NCI-H2227 (cell line): ENCODE data around the gene MRPL27.
A peak's percentile ranks its signal among the peaks of the same experiment; 100 is the strongest.

Experiments
- DNase-seq: peaks from one replicate; lab custom pipeline; 2025; ENCODE audit not compliant: unreplicated experiment; lab: John Stamatoyannopoulos, UW

The MRPL27 gene

DNA sequence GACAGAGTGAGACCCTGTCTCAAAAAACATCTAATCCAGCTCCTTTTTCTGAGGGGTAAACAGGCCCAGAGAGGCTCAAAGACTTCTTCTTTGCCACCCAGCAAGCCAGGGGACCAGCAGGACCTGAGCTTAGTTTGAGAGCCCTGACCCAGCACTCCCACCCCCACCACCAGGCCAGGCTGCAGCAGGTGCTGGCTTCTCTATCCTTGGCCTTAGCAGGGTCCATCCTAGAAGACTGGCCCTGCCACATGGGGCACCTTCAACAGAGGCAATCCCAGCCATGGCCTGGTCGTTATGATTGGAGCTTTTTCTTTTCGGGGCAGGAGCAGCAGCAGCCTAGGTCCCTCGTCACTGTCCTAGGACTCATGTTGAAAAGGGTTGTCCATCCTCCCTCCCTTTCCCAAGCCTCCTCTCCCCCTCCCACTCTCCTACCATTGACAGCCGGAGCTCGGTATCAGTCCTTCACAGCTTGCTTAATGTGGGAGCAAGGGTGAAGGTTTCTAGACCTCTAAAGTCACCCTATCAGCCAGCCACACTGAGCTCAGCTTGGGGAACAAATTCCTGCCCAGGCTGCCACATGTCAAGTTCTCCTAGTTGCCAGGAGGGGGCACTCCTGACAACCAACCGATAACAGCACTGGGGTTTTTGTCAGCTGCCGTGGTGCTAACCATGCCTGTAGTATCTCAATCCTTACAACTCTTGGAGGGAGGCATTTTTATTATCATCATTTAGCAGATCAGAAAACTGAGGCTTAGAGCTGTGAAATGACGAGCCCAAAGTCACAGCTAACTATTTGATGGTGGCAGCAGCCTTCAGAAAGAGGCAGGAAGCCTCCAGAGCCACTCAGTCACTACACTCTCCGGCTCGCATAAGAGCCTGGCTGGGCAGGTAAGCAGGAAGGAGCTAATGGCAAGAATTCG lies 11.2 kb downstream of the MRPL27 start:
- DNase-seq, result peak; percentile 65

DNA sequence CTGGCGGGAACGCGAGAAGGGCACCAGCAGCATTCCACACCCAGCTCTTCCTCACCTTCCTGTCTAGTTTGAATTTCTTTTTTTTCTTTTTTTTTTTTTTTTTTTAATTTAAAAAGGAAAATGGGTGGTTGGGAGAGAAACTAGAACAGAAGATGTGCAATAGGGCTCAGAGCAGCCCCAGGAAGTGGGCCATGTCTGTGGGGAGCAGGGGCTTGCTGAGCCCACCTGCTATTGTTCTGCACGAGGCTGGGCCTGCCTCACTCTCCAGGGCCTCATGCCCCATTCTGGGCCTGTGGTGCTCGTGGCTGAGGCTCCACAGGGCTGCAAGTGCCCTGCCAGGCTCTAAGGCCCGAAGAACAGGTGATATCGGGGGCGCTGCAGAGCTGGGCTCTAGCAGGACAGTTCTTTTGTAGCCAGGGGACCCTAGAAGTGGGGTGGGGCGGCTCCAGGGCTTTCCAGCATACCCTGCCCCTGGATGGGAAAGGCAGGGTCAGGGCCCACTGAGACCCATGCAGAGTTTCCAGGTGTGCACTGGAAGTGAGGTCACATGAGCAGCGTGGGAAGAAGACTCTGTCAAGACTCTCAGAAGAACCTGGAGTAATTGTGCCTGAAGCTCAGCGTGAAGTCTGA lies 12.4 kb downstream of the MRPL27 start:
- DNase-seq, result no peak

GRCh38 chr17:50359998-50360461 lies 13.0 kb downstream of the MRPL27 start:
- no peak for DNase-seq

- no peak for DNase-seq
These were observed 13.8 kb downstream of the MRPL27 start for GRCh38 chr17:50359005-50359699.

DNA sequence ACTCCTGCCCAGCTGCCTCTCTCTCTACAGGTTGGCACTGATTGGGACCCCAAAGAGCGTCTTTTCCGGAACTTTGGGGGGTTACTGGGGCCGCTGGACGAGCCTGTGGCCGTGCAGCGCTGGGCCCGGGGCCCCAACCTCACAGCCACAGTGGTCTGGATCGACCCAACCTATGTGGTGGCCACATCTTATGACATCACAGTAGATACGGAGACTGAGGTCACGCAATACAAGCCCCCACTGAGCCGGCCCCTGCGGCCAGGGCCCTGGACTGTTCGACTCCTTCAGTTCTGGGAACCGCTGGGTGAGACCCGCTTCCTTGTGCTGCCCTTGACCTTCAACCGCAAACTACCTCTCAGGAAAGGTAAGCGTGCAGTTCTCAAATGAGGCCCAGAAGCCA lies 14.8 kb downstream of the MRPL27 start:
- DNase-seq, result no peak

GRCh38 chr17:50356892-50357510 lies 16.0 kb downstream of the MRPL27 start:
- no peak for DNase-seq

- no peak for DNase-seq
These were observed 16.6 kb downstream of the MRPL27 start for GRCh38 chr17:50356418-50356817.

GRCh38 chr17:50355701-50356341 lies 17.2 kb downstream of the MRPL27 start:
- no peak for DNase-seq

DNA sequence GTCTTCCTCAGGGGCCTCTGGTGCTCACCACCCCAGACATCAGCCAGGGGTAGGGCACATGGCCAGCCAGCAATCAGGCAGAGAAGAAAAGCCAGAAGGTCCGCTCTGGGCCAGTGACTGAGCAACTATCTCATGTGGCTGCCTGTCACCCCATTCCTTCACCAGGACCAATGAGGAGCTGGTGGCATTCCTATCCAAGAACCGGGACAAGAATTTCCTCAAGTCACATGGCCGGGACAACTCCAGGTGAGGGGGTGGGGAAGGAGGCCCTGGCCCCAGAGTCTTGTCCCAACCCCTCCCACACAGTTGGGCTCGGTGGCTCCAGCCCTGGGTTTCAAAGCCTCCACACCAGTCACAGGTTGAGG lies 17.7 kb downstream of the MRPL27 start:
- DNase-seq, result no peak

DNA sequence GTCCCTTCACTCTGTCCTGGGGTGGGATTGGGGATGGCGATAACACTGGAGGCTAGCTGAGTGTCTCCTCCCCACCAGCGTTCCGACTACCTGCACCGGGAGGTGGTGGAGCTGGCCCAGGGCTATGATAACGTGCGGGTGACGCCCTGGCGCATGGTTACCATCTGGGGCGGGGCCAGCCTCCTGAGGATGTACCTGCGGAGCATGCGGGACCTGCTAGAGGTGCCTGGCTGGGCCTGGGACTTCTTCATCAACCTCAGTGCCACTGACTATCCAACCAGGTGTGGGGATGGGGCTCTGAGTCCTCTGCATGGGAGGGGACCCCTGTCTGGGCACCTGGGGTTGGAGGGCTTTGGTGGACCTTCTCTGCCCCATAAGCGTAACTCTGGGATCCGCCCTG lies 18.2 kb downstream of the MRPL27 start:
- no peak for DNase-seq

- DNase-seq, result no peak
These were observed 18.8 kb downstream of the MRPL27 start for GRCh38 chr17:50354198-50354597.

- no peak for DNase-seq
These were observed 19.3 kb downstream of the MRPL27 start for GRCh38 chr17:50353600-50354195.

DNA sequence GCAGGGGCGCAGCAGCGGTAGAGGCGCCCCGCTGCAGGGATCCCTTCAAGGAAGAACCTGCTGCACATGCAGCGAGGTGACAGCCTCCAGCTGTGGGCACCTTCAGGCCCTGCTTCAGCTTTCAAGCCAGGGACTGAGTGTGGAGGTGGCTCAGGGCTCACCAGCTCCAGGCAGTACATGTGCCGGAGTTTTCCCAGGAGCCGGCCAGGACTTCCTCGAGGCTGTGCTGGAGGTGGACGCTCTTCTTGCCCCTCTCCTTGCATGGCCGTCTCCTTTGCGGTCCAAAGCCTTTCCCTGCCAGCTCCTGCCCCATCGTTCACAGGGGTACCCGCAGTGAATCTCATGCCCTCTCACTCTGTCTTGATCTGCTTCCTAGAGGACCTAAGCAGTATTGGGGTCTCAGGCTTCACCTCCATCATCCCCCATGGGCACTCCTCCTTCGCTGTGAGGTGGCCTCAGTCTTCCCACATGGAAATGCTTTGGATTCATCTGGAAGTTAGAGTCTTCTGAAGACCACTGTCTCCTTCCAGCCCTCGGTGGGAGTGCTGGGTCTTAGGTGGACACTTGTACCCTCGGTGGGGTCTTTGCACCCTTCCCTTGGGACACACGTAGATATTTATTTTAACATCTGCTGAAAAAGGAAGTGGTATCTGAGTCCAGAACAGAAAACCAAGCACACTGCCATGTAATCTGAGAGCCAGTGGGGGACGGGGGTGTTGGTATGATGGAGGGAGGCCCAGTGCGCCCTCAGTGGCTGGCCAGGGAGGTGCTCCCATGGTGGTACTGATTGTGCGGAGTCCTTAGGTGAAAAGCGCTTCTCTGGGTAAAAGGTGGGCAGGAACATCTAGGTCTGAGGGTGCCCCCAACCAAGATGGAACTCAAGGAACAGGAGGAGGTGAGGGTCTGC lies 20.0 kb downstream of the MRPL27 start:
- no peak for DNase-seq

GRCh38 chr17:50352072-50352692 lies 20.8 kb downstream of the MRPL27 start:
- no peak for DNase-seq

GRCh38 chr17:50350733-50351132 lies 22.3 kb downstream of the MRPL27 start:
- DNase-seq, result no peak

DNA sequence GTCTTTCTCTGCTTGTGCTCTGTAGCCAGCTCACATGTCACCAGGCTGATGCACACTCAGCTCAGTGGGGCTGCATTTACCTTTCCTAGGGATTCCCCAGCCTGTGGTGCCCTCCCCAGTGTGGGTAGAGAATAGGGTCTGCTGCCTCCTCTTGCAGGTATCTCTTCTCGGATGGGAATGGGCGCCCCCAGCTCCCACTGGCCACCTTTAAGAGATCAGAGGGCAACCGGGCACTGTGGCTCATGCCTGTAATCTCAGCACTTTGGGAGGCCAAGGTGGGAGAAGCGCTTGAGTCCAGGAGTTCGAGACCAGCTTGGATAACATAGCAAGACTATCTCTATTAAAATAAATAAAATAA lies 23.8 kb downstream of the MRPL27 start:
- no peak for DNase-seq

GRCh38 chr17:50348522-50349242 lies 24.3 kb downstream of the MRPL27 start:
- no peak for DNase-seq

GRCh38 chr17:50347894-50348291 lies 25.1 kb downstream of the MRPL27 start:
- no peak for DNase-seq
